ENCODE measurements around the gene ATP6V1E1. TPM values are rescaled to one million over a fixed set of nuclear protein-coding genes. Genes with fewer than 3 reads are reported as not detected.

The ATP6V1E1 gene
- total RNA-seq, 1 experiment from 2014 or later, result 88.1 TPM

- no peak for TF ChIP-seq NFATC4 (CRISPR knock-in tag; IDR thresholded peaks at IDR 0.05)
- TF ChIP-seq ZNF512 (CRISPR knock-in tag; IDR thresholded peaks at IDR 0.05; ENCODE audit: borderline replicate concordance), result no peak
These were observed 2.6 kb upstream of the ATP6V1E1 start (continued) for GRCh38 chr22:17631076-17631565.

DNA sequence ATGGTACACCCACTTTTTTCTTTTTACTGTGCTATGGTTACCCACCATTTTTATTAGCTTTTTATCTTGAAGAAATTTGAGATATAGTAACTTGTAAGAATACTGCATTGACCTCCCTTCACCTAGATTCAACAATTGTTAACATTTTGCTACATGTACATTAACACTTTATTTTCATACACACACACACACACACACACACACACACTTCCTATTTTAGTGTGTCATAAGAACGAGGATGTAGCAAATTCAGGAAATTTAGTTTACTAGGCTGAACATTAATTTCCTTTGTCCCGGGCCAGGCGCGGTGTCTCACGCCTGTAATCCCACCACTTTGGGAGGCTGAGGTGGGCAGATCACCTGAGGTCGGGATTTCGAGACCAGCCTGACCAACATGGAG lies 1.1 kb upstream of the ATP6V1E1 start:
- H3K9me3 Mint-ChIP-seq, result no peaks in the 10 kb centered on the region
- no peaks in the 10 kb centered on the region for H3K4me1 Mint-ChIP-seq
- H3K4me3 Mint-ChIP-seq, result peak overlapping the region; percentile 97
- TF ChIP-seq, protein P1, sequence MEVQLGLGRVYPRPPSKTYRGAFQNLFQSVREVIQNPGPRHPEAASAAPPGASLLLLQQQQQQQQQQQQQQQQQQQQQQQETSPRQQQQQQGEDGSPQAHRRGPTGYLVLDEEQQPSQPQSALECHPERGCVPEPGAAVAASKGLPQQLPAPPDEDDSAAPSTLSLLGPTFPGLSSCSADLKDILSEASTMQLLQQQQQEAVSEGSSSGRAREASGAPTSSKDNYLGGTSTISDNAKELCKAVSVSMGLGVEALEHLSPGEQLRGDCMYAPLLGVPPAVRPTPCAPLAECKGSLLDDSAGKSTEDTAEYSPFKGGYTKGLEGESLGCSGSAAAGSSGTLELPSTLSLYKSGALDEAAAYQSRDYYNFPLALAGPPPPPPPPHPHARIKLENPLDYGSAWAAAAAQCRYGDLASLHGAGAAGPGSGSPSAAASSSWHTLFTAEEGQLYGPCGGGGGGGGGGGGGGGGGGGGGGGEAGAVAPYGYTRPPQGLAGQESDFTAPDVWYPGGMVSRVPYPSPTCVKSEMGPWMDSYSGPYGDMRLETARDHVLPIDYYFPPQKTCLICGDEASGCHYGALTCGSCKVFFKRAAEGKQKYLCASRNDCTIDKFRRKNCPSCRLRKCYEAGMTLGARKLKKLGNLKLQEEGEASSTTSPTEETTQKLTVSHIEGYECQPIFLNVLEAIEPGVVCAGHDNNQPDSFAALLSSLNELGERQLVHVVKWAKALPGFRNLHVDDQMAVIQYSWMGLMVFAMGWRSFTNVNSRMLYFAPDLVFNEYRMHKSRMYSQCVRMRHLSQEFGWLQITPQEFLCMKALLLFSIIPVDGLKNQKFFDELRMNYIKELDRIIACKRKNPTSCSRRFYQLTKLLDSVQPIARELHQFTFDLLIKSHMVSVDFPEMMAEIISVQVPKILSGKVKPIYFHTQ (CRISPR knock-in tag; IDR thresholded peaks at IDR 0.05), result no peak
- TF ChIP-seq, protein P2, sequence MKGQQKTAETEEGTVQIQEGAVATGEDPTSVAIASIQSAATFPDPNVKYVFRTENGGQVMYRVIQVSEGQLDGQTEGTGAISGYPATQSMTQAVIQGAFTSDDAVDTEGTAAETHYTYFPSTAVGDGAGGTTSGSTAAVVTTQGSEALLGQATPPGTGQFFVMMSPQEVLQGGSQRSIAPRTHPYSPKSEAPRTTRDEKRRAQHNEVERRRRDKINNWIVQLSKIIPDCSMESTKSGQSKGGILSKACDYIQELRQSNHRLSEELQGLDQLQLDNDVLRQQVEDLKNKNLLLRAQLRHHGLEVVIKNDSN (CRISPR knock-in tag; IDR thresholded peaks at IDR 0.05), result no peak
- TF ChIP-seq, protein P3, sequence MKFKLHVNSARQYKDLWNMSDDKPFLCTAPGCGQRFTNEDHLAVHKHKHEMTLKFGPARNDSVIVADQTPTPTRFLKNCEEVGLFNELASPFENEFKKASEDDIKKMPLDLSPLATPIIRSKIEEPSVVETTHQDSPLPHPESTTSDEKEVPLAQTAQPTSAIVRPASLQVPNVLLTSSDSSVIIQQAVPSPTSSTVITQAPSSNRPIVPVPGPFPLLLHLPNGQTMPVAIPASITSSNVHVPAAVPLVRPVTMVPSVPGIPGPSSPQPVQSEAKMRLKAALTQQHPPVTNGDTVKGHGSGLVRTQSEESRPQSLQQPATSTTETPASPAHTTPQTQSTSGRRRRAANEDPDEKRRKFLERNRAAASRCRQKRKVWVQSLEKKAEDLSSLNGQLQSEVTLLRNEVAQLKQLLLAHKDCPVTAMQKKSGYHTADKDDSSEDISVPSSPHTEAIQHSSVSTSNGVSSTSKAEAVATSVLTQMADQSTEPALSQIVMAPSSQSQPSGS (CRISPR knock-in tag; IDR thresholded peaks at IDR 0.05; ENCODE audit: borderline replicate concordance, low read depth), result no peak
- TF ChIP-seq, protein P4, sequence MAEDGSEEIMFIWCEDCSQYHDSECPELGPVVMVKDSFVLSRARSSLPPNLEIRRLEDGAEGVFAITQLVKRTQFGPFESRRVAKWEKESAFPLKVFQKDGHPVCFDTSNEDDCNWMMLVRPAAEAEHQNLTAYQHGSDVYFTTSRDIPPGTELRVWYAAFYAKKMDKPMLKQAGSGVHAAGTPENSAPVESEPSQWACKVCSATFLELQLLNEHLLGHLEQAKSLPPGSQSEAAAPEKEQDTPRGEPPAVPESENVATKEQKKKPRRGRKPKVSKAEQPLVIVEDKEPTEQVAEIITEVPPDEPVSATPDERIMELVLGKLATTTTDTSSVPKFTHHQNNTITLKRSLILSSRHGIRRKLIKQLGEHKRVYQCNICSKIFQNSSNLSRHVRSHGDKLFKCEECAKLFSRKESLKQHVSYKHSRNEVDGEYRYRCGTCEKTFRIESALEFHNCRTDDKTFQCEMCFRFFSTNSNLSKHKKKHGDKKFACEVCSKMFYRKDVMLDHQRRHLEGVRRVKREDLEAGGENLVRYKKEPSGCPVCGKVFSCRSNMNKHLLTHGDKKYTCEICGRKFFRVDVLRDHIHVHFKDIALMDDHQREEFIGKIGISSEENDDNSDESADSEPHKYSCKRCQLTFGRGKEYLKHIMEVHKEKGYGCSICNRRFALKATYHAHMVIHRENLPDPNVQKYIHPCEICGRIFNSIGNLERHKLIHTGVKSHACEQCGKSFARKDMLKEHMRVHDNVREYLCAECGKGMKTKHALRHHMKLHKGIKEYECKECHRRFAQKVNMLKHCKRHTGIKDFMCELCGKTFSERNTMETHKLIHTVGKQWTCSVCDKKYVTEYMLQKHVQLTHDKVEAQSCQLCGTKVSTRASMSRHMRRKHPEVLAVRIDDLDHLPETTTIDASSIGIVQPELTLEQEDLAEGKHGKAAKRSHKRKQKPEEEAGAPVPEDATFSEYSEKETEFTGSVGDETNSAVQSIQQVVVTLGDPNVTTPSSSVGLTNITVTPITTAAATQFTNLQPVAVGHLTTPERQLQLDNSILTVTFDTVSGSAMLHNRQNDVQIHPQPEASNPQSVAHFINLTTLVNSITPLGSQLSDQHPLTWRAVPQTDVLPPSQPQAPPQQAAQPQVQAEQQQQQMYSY (CRISPR knock-in tag; IDR thresholded peaks at IDR 0.05), result no peak
- TF ChIP-seq, protein P5, sequence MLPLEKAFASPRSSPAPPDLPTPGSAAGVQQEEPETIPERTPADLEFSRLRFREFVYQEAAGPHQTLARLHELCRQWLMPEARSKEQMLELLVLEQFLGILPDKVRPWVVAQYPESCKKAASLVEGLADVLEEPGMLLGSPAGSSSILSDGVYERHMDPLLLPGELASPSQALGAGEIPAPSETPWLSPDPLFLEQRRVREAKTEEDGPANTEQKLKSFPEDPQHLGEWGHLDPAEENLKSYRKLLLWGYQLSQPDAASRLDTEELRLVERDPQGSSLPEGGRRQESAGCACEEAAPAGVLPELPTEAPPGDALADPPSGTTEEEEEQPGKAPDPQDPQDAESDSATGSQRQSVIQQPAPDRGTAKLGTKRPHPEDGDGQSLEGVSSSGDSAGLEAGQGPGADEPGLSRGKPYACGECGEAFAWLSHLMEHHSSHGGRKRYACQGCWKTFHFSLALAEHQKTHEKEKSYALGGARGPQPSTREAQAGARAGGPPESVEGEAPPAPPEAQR (CRISPR knock-in tag; IDR thresholded peaks at IDR 0.05), result no peak
- TF ChIP-seq MAX (CRISPR knock-in tag; IDR thresholded peaks at IDR 0.05) (no peak), ZNF138 (CRISPR knock-in tag; conservative IDR thresholded peaks at IDR 0.05) (no peak), NR1H2 (CRISPR knock-in tag; IDR thresholded peaks at IDR 0.05) (no peak), SMAD4 (CRISPR knock-in tag; IDR thresholded peaks at IDR 0.05) (no peak), ZNF423 (CRISPR knock-in tag; IDR thresholded peaks at IDR 0.05) (no peak), EMX1 (CRISPR knock-in tag; IDR thresholded peaks at IDR 0.05) (no peak), TEAD4 (CRISPR knock-in tag; IDR thresholded peaks at IDR 0.05) (no peak), NR3C1 (CRISPR knock-in tag; conservative IDR thresholded peaks at IDR 0.05; ENCODE audit: low read depth) (no peak), TEAD1 (CRISPR knock-in tag; IDR thresholded peaks at IDR 0.05) (no peak), NFATC4 (CRISPR knock-in tag; IDR thresholded peaks at IDR 0.05) (no peak), ESRRA (CRISPR knock-in tag; IDR thresholded peaks at IDR 0.05; ENCODE audit: borderline replicate concordance) (no peak), PRRX2 (CRISPR knock-in tag; IDR thresholded peaks at IDR 0.05) (no peak), ZNF317 (CRISPR knock-in tag; IDR thresholded peaks at IDR 0.05; ENCODE audit: borderline replicate concordance, low read depth) (no peak), KAT7 (CRISPR knock-in tag; IDR thresholded peaks at IDR 0.05; ENCODE audit: borderline replicate concordance) (no peak)
- POLR2A ChIA-PET, result interaction anchor here (0.6 kb wide), 1 partner anchor 540 kb away, joined by 3 read pairs; no protein-coding TSS in a partner anchor
- no peaks in the 10 kb centered on the region for H3K36me3 Mint-ChIP-seq
- H3K27me3 Mint-ChIP-seq (ENCODE audit: low read depth), result no peaks in the 10 kb centered on the region
- H3K27ac Mint-ChIP-seq, result peak overlapping the region; percentile 74; the same call in 1 of the 2 replicates
- DNase-seq (ENCODE audit: low spot score), result no peak
- CTCF ChIA-PET, result no interaction called here
- ATAC-seq, result no peak
